Stimulated activated CD4-positive, alpha-beta T cell treated with anti-CD3 and anti-CD28 coated beads, Interleukin-15, amount 100 ng/mL, for 1 hour (primary cell): Measurements from ENCODE around the gene HCFC1.

Experiments used
- DNase-seq, 2 donors: peaks; one replicate each; pipeline ENCODE4 v3.0.0-alpha.2; 2020; ENCODE audit warnings: low read depth in 1 of 2, low spot score in 1 of 2

HCFC1 gene

GRCh38 chrX:153941336-153942252 lies 30.0 kb downstream of the HCFC1 start:
- DNase-seq = no peak

GRCh38 chrX:153939573-153939972 lies 32.0 kb downstream of the HCFC1 start:
- DNase-seq = no peak

GRCh38 chrX:153938226-153938786 lies 33.3 kb downstream of the HCFC1 start:
- DNase-seq = no peak

- DNase-seq = no peak
Observed at GRCh38 chrX:153937056-153937455, 34.6 kb downstream of the HCFC1 start.

- no peak for DNase-seq
Observed at GRCh38 chrX:153935326-153935851, 36.2 kb downstream of the HCFC1 start.

GRCh38 chrX:153934762-153935325 lies 36.8 kb downstream of the HCFC1 start, which contains the start of gene NAA10:
Gene NAA10 (minus strand): TSS chrX:153935037. CDS start chrX:153934904, 133 bp downstream.
- peak in 1 of 2 donors; percentile 42 for DNase-seq

- no peak for DNase-seq
Observed at GRCh38 chrX:153934148-153934761, 37.4 kb downstream of the HCFC1 start.

DNA sequence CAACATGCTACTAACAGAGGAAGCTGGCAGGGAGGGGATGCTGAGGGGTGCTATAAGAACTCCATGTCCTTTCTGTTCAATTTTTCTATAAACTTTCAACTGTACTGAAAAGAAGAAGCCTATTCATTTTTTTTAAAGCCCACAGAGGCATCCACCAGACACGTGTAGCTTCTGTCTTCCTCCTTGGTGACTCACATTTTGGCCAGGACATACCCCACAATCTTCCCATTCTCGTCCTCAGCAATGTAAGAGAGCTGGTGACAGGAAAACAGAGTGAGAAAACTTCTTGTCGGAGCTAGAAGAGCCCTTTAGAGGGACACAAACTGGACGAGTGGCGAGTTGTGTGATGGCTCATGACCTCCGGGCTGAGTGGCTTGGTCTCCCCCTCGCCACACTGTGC lies 37.9 kb downstream of the HCFC1 start:
- DNase-seq = no peak

GRCh38 chrX:153932220-153932915 lies 39.2 kb downstream of the HCFC1 start:
- DNase-seq = no peak

DNA sequence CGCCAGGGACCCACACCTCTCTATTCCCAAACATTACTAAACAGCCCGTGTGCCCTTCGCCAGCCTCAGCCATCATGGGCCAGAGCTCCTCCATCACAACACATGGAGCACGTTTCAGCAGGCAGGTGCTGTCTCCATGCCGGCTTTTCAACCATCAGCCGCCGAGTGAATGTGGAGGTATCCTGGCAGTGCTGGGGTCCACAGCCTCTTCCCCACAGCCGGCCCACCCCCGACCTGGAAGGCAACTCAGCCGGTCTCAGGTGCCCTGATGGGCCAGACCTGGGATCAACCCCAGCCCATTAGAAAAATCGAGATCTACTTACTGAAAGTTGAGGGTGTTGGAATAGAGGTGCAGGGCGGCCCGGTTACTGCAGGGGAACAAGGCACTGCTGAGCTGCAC lies 39.9 kb downstream of the HCFC1 start:
- no peak for DNase-seq

- no peak for DNase-seq
Observed at GRCh38 chrX:153931151-153931550, 40.5 kb downstream of the HCFC1 start.

DNA sequence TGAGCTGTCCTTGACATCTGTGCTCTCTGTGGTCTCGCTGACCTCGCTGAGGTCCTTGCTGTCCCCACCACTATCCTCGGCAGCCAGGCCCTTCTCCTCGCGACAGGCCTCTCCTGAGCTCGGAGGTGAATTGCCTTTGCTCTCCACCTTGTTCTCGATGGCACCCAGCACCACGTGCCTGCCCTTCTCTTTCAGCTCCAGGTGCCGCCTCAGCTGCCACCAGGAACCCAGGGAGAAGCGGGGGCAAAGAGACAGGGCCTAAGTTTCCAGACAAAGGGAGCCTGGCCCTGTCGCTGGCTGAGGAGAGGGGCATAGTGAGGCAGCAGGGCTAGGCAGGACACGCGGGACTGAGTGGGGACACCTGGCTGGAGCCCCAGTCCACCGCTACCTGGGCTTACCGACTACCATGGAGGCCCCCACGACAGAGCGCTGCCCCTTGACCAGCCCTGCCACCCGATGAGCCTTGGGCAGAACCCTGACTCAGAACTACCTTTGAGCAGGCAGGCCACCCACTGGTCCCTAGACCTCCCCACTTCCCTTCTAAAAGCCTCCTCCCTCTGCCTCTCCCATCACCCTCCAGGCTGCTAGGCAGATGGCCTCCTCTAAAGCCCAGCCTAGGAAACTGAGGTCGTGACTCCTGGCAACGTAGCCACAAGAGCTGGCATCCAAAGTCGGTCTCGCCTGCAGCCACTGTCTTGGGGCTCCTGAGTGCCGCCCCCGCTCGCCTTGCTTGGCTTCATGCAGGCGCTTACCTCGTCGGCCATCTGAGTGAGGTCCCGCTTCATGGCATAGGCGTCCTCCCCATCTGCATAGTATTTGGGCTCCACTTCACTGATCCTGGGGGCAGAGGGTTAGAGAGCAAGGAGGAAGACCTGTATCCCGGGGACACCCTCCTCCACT lies 41.4 kb downstream of the HCFC1 start:
- DNase-seq = no peak

DNA sequence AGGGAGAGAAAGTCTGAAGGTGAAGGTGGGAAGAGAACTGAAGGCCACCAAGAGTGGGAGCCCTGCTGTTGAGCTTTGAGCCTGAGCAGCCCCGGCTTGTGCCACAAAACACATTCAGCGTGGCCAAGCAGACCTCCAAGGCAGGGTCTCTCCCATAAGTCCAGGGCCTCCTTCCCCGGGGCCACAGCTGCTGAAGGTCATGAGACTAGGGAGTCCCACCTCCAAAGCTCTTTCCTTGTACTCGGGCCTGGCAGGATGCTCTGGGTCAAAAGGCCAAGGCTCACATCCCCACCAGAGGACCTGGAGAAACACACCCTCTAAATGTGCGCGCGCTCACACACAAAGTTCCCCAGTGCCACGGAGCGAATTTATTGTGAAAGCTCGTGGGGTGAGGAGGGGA lies 42.0 kb downstream of the HCFC1 start:
- no peak for DNase-seq

DNA sequence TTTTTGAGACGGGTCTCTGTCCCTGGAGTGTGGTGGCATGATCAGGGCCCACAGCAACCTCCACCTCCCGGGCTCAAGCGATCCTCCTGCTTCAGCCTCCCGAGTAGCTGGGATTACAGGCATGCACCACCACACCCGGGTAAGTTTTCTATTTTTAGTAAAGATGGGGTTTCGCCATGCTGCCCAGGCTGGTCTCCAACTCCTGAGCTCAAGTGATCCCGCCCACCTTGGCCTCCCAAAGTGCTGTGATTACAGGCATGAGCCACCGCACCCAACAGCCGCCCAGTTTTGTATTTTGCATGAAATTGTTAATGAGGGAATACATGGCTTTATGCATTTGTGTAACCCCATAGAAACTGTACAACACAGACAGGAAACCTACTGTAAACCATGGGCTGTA lies 42.8 kb downstream of the HCFC1 start:
- no peak for DNase-seq

DNA sequence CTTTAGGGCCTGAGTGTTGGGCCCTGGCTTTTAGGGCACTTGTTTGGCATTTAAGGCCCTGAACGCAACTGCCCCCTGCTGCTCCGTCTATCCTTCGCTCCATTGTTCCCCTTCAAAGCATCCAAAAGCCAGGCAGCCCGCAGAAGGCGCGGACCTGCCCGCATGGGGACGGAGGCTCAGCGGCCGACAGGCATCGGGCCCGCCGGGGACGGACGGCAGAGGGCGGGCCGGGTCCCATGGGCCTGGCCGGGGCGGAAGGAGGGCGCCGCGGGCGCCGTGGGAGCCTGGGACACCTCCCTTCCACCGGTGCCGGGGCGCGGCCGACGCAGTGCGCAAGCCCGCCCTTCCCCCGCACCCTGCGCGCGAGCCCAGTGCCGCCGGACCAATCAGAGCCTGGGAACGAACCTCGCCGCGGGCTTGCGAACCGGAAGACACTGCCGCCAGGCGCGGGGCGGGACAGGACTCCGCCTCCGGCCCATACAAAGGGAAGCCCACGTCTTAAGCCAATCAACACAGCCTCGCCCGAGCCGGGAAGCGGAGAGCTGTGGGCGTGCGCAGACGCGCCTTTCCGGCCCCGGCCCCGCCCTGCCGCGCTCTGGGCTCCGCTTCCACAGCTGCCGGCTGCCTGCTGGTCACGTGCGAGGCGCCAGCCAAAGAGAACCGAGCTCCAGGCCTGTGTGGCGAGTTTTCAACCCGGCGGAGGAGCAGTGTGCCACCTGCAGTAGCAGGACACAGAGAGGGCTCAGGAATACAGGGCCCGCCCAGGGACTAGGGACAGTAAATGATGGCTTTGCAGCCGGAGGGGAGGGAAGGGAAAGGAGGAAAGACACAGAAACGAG lies 43.5 kb downstream of the HCFC1 start:
- DNase-seq = peak; percentile 80 to 84

- no peak for DNase-seq
Observed at GRCh38 chrX:153927672-153927921, 44.0 kb downstream of the HCFC1 start.

GRCh38 chrX:153926858-153927671 lies 44.6 kb downstream of the HCFC1 start:
- DNase-seq = peak; percentile 44

- DNase-seq = no peak
Observed at GRCh38 chrX:153926552-153926857, 45.1 kb downstream of the HCFC1 start.
